Endothelial cell of umbilical vein (primary cell): ENCODE data around the gene VPS54.

Source experiments
- CTCF ChIP-seq, 2 donors: IDR thresholded peaks; 1 replicate in 1 of 2; 2 replicates in 1 of 2; pipeline ENCODE4 v1.5.1; 2011; ENCODE audit warnings: low read length in 2 of 2, mild to moderate bottlenecking in 2 of 2, moderate library complexity in 2 of 2, control low read depth in 1 of 2, inconsistent platforms in 1 of 2, low read depth in 1 of 2; ENCODE audit not compliant: insufficient read depth in 1 of 2; ENCODE audit errors: extremely low read depth in 1 of 2
- EZH2 ChIP-seq: IDR thresholded peaks from 2 replicates; pipeline ENCODE4 v1.6.1; 2012; ENCODE audit warnings: borderline replicate concordance, low read depth, mild to moderate bottlenecking, moderate library complexity, low read length, inconsistent platforms; ENCODE audit not compliant: severe bottlenecking
- FOS ChIP-seq: IDR thresholded peaks from 2 replicates; pipeline ENCODE4 v1.6.1; 2011; ENCODE audit warnings: mild to moderate bottlenecking, low read length, moderate library complexity, borderline replicate concordance; ENCODE audit not compliant: insufficient read depth
- GATA2 ChIP-seq: IDR thresholded peaks from 2 replicates; pipeline ENCODE4 v1.7.0; 2011; ENCODE audit warnings: low read depth, mild to moderate bottlenecking, moderate library complexity, mixed read lengths, low read length; ENCODE audit not compliant: insufficient read length, insufficient read depth
- JUN ChIP-seq: IDR thresholded peaks from 2 replicates; pipeline ENCODE4 v1.6.1; 2011; ENCODE audit warnings: borderline replicate concordance, low read depth; ENCODE audit not compliant: insufficient read length, insufficient read depth
- MYC ChIP-seq: IDR thresholded peaks from one replicate; pipeline ENCODE4 v1.6.1; 2011; ENCODE audit warnings: mild to moderate bottlenecking, low read depth, low read length
- POLR2A ChIP-seq: IDR thresholded peaks from 2 replicates; pipeline ENCODE4 v1.6.1; 2012; ENCODE audit warnings: low read depth, mild to moderate bottlenecking, control low read depth, low read length
- POLR2AphosphoS5 ChIP-seq: IDR thresholded peaks from 2 replicates; pipeline ENCODE4 v1.6.1; 2012; ENCODE audit warnings: low read depth, mild to moderate bottlenecking, control low read depth, low read length, moderate library complexity; ENCODE audit not compliant: insufficient read depth
- TF ChIP-seq, protein P1 (sequence below): IDR thresholded peaks from 2 replicates; pipeline ENCODE4 v1.6.1; 2011; ENCODE audit not compliant: insufficient read depth, insufficient read length

- no peak for TF ChIP-seq EZH2
- TF ChIP-seq CTCF (IDR thresholded peaks at IDR 0.05; ENCODE audit: extremely low read depth in 1 of 2, insufficient read depth in 1 of 2, low read depth in 1 of 2, low read length in 2 of 2) = no peak
- TF ChIP-seq POLR2A = no peak
- TF ChIP-seq POLR2AphosphoS5 = no peak
- TF ChIP-seq, protein P1, sequence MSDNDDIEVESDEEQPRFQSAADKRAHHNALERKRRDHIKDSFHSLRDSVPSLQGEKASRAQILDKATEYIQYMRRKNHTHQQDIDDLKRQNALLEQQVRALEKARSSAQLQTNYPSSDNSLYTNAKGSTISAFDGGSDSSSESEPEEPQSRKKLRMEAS = no peak
- no peak for TF ChIP-seq JUN
- TF ChIP-seq FOS = no peak
- TF ChIP-seq MYC = no peak
- TF ChIP-seq GATA2 = no peak
These were observed 138.0 kb downstream of the VPS54 start for GRCh38 chr2:63881205-63881604.
